Nephron (organoid): ENCODE measurements around the gene LRRC73.
"Not testable (repeated sequence)": the region's sequence is repeated elsewhere in the genome, so short reads cannot be mapped to it uniquely, and the experiment has no call there.

Source experiments
- H3K27ac Mint-ChIP-seq, 3 experiments: 2 replicates each; pipeline ENCODE4 v1.8.0; 2020; ENCODE audit warnings: mixed read lengths in 3 of 3, mild to moderate bottlenecking in 2 of 3, moderate library complexity in 1 of 3
- H3K27me3 Mint-ChIP-seq: 2 replicates; pipeline ENCODE4 v1.8.0; 2021; ENCODE audit warnings: low read depth, mild to moderate bottlenecking, moderate library complexity, mixed read lengths
- H3K36me3 Mint-ChIP-seq: 2 replicates; pipeline ENCODE4 v1.8.0; 2020; ENCODE audit warnings: low read depth, mixed read lengths
- H3K4me1 Mint-ChIP-seq: 2 replicates; pipeline ENCODE4 v1.8.0; 2020; ENCODE audit warnings: mixed read lengths
- H3K4me3 Mint-ChIP-seq, 3 experiments: 2 replicates each; pipeline ENCODE4 v1.8.0; 2020; ENCODE audit warnings: mild to moderate bottlenecking in 3 of 3, mixed read lengths in 3 of 3, moderate library complexity in 2 of 3
- H3K9me3 Mint-ChIP-seq: 2 replicates; pipeline ENCODE4 v1.8.0; 2020; ENCODE audit warnings: mixed read lengths
- TF ChIP-seq, protein P1 (sequence below), 3 experiments: fragments of 200-600 bp; sonication (generic); IDR thresholded peaks; one replicate each; pipeline ENCODE4 v1.5.0; 2021; ENCODE audit warnings: antibody characterized with exemption in 3 of 3; ENCODE audit not compliant: unreplicated experiment in 3 of 3

Gene LRRC73

DNA sequence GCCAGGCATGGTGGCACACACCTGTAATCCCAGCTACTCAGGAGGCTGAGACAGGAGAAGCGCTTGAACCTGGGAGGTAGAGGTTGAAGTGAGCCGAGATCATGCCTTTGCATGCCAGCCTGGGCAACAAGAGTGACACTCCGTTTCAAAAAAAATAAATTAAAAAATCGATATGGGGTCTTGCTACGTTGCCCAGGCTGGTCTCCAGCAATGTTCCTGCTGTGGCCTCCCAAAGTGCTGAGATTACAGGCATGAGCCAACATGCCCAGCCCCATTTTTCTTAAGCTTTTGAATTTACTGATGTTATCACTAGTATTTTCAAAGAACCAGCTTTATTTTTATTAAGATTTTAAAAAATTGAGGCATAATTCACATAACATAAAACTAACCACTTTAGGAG lies 30.4 kb upstream of the LRRC73 start:
- Mint-ChIP-seq H3K4me3 (no peak overlapping the region), H3K27me3 (no peaks in the 10 kb centered on the region), H3K4me1 (no peaks in the 10 kb centered on the region), H3K36me3 (peaks cover 42% of the 10 kb centered on the region), H3K9me3 (no peaks in the 10 kb centered on the region), H3K27ac (no peak overlapping the region)
- TF ChIP-seq, protein P1, sequence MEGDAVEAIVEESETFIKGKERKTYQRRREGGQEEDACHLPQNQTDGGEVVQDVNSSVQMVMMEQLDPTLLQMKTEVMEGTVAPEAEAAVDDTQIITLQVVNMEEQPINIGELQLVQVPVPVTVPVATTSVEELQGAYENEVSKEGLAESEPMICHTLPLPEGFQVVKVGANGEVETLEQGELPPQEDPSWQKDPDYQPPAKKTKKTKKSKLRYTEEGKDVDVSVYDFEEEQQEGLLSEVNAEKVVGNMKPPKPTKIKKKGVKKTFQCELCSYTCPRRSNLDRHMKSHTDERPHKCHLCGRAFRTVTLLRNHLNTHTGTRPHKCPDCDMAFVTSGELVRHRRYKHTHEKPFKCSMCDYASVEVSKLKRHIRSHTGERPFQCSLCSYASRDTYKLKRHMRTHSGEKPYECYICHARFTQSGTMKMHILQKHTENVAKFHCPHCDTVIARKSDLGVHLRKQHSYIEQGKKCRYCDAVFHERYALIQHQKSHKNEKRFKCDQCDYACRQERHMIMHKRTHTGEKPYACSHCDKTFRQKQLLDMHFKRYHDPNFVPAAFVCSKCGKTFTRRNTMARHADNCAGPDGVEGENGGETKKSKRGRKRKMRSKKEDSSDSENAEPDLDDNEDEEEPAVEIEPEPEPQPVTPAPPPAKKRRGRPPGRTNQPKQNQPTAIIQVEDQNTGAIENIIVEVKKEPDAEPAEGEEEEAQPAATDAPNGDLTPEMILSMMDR (IDR thresholded peaks at IDR 0.05; ENCODE audit: unreplicated experiment in 3 of 3), result no peak

GRCh38 chr6:43539409-43539808 lies 29.3 kb upstream of the LRRC73 start:
- not testable (repeated sequence) for H3K4me3 Mint-ChIP-seq, H3K9me3 Mint-ChIP-seq, H3K27ac Mint-ChIP-seq, H3K27me3 Mint-ChIP-seq, H3K4me1 Mint-ChIP-seq
- peaks cover 42% of the 10 kb centered on the region for H3K36me3 Mint-ChIP-seq

DNA sequence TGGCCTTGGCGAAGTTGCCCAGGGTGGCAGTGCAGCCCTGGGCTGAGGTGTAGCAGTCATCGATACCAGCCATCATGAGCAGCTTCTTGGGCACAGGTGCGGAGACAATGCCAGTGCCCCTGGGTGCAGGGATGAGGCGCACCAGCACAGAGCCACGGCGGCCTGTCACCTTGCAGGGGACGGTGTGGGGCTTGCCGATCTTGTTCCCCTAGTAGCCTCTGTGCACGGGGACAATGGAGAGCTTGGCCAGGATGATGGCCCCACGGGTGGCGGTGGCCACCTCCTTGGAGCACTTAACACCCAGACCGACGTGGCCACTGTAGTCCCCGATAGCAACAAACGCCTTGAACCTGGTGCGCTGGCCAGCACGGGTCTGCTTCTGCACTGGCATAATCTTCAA lies 28.8 kb upstream of the LRRC73 start:
- not testable (repeated sequence) for H3K27ac Mint-ChIP-seq, H3K9me3 Mint-ChIP-seq, H3K27me3 Mint-ChIP-seq, H3K4me3 Mint-ChIP-seq, H3K4me1 Mint-ChIP-seq
- H3K36me3 Mint-ChIP-seq, result peaks cover 41% of the 10 kb centered on the region

DNA sequence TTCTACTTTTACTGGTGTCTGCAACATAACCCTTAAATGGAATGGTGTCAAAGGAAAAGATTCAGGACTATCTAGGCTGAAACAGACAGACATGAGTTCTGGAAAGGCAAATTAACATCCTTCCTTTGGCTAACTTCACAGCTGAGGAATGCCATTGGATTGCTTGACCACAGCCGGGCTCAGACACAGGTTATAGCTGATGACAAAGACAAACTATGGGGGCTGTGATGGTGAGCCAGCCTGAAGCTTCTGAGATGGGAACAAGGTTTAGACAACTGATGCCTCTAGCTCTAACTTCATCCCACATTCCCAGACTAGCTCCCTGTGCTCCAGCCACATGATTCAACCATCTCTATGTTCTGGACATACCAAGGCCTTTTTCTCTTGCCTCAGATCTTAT lies 22.1 kb upstream of the LRRC73 start:
- Mint-ChIP-seq H3K36me3 (peaks cover 50% of the 10 kb centered on the region), H3K9me3 (no peaks in the 10 kb centered on the region), H3K4me1 (no peaks in the 10 kb centered on the region), H3K4me3 (no peak overlapping the region), H3K27me3 (peaks cover 3% of the 10 kb centered on the region), H3K27ac (no peak overlapping the region)
- TF ChIP-seq, protein P1 (IDR thresholded peaks at IDR 0.05; ENCODE audit: unreplicated experiment in 3 of 3), result no peak

GRCh38 chr6:43524483-43524961 lies 14.4 kb upstream of the LRRC73 start:
- no peaks in the 10 kb centered on the region for H3K9me3 Mint-ChIP-seq
- peaks cover 3% of the 10 kb centered on the region for H3K27me3 Mint-ChIP-seq
- TF ChIP-seq, protein P1 (IDR thresholded peaks at IDR 0.05; ENCODE audit: unreplicated experiment in 3 of 3), result no peak
- no peak overlapping the region for H3K27ac Mint-ChIP-seq
- H3K4me1 Mint-ChIP-seq, result no peaks in the 10 kb centered on the region
- H3K36me3 Mint-ChIP-seq, result peaks cover 77% of the 10 kb centered on the region
- no peak overlapping the region for H3K4me3 Mint-ChIP-seq

DNA sequence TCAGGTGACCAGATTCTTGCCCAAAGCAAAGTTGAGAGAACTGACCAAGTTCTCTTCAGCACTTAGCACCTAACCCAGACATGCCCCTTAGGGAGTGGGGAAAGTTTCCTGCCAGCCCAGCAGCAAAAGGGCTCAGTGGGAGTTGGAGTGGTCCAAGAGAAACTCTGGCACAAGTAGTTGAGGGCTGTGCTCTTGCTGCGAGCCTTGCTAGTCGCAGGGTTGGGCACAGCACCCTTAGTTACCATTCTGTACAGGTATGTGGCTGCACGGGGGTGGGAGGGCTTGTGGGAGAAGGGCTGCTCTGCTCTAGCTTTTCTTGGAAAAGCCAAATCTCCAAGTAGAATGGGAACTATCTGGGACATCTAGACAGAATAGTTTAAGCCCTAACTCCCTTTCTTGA lies 13.1 kb upstream of the LRRC73 start:
- H3K36me3 Mint-ChIP-seq, result peaks cover 70% of the 10 kb centered on the region
- no peaks in the 10 kb centered on the region for H3K9me3 Mint-ChIP-seq
- TF ChIP-seq, protein P1 (IDR thresholded peaks at IDR 0.05; ENCODE audit: unreplicated experiment in 3 of 3), result no peak
- H3K27me3 Mint-ChIP-seq, result no peaks in the 10 kb centered on the region
- H3K27ac Mint-ChIP-seq, result no peak overlapping the region
- no peaks in the 10 kb centered on the region for H3K4me1 Mint-ChIP-seq
- no peak overlapping the region for H3K4me3 Mint-ChIP-seq

GRCh38 chr6:43522547-43523261 lies 12.6 kb upstream of the LRRC73 start:
- H3K36me3 Mint-ChIP-seq, result peaks cover 66% of the 10 kb centered on the region
- TF ChIP-seq, protein P1 (IDR thresholded peaks at IDR 0.05; ENCODE audit: unreplicated experiment in 3 of 3), result no peak
- H3K4me3 Mint-ChIP-seq, result no peak overlapping the region
- H3K27ac Mint-ChIP-seq, result no peak overlapping the region
- H3K9me3 Mint-ChIP-seq, result no peaks in the 10 kb centered on the region
- H3K4me1 Mint-ChIP-seq, result no peaks in the 10 kb centered on the region
- H3K27me3 Mint-ChIP-seq, result no peaks in the 10 kb centered on the region
